BE2C (cell line): ENCODE results near the gene FOXL1.

Experiments
- DNase-seq: peaks from one replicate; pipeline ENCODE4 v3.0.0-alpha.2; 2020
- H3K27me3 ChIP-seq: fragments of 250-450 bp; sonication (Bioruptor Pico); 2 replicates; pipeline ENCODE4 v1.5.1; 2020; ENCODE audit warnings: mild to moderate bottlenecking
- H3K36me3 ChIP-seq: fragments of 250-450 bp; sonication (Bioruptor Pico); 2 replicates; pipeline ENCODE4 v1.5.1; 2020; ENCODE audit warnings: mild to moderate bottlenecking
- H3K4me1 ChIP-seq: fragments of 250-450 bp; sonication (Bioruptor Pico); 2 replicates; pipeline ENCODE4 v1.5.1; 2020
- H3K4me3 ChIP-seq: 2 replicates; pipeline ENCODE4 v1.5.1; 2011; ENCODE audit warnings: low read depth, low read length
- H3K9me3 ChIP-seq: fragments of 250-450 bp; sonication (Bioruptor Pico); 2 replicates; pipeline ENCODE4 v1.5.1; 2020
- TF ChIP-seq, protein P1 (sequence below): IDR thresholded peaks from 2 replicates; pipeline ENCODE4 v1.5.1; 2012; ENCODE audit warnings: mild to moderate bottlenecking, low read depth, low read length

The FOXL1 gene

DNA sequence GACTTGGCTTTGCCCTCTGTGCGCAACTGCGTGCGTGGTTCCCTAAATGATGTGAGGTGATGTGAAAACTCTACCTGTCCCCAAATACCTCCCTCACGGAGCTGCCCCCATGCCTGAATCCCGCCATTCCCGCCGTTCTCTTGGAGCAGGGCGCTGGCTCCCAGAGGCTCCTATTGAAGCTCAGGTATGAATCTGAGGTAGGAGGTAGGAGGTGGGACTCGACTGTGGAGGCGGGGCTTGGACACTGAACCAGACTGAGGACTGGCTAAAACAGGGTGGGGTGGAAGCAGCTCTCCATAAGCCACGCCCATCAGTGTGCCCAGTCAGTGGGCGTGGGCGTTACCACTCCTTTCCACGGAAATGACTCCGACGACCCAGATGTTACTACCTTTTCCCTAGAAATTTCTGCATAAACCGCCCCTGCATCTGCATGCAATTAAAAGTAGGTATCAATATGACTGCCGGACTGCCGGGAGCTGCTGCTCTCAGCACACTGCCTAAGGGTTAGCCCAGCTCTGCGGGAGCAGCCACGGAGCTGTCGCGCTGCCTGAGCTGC is 41.0 kb downstream of the FOXL1 start:
- TF ChIP-seq, protein P1, sequence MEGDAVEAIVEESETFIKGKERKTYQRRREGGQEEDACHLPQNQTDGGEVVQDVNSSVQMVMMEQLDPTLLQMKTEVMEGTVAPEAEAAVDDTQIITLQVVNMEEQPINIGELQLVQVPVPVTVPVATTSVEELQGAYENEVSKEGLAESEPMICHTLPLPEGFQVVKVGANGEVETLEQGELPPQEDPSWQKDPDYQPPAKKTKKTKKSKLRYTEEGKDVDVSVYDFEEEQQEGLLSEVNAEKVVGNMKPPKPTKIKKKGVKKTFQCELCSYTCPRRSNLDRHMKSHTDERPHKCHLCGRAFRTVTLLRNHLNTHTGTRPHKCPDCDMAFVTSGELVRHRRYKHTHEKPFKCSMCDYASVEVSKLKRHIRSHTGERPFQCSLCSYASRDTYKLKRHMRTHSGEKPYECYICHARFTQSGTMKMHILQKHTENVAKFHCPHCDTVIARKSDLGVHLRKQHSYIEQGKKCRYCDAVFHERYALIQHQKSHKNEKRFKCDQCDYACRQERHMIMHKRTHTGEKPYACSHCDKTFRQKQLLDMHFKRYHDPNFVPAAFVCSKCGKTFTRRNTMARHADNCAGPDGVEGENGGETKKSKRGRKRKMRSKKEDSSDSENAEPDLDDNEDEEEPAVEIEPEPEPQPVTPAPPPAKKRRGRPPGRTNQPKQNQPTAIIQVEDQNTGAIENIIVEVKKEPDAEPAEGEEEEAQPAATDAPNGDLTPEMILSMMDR: no peak
- H3K36me3 ChIP-seq: no peaks in the 10 kb centered on the region
- H3K9me3 ChIP-seq: no peaks in the 10 kb centered on the region
- H3K27me3 ChIP-seq: no peaks in the 10 kb centered on the region
- no peak for DNase-seq
- no peak overlapping the region for H3K4me3 ChIP-seq
- H3K4me1 ChIP-seq: no peaks in the 10 kb centered on the region

DNA sequence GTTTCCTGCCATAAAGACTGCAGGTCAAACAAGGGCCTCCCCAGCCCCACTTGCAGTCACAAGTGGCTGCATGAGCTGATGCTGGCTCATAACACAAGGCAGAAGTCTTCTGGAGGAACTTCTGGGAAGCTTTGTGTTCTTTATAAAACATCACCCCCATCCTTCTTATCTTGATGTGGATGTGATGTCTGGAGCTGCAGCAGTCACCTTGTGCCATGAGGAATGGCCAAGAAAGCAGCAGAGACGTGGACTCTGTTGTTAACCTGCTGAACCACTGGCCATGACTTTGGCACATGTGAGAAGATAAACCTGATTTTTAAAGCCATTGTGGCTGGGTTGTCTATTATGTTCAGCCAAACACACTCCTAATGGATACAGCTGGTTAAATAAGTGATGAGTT is 41.8 kb downstream of the FOXL1 start:
- DNase-seq: no peak
- Histone ChIP-seq H3K4me1 (peaks cover 2% of the 10 kb centered on the region; the same call in 1 of the 2 replicates), H3K9me3 (no peaks in the 10 kb centered on the region), H3K27me3 (no peaks in the 10 kb centered on the region), H3K36me3 (no peaks in the 10 kb centered on the region), H3K4me3 (no peak overlapping the region)
- TF ChIP-seq, protein P1: no peak

DNA sequence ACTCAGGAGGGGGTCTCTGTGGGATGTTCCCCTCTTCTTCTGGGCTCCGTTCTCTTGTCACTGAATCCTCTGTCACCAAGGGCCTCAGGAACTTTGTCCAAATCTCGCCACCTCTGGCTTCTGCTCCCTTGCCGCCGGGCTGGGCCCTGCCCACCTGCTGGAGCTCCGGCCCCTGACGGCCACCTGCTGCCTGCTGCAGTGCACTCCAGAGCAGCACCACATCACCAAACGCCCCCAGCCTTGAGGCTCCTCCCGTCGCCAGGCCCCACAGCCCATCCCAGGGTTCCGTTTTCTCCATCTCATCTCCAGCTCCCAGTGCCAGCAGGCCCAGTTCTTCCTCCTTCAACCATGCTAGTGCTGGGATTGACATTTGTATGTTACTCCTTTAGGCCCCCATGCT is 43.6 kb downstream of the FOXL1 start:
- Histone ChIP-seq H3K27me3 (no peaks in the 10 kb centered on the region), H3K36me3 (no peaks in the 10 kb centered on the region), H3K4me3 (no peak overlapping the region), H3K9me3 (no peaks in the 10 kb centered on the region), H3K4me1 (peaks cover 2% of the 10 kb centered on the region; the same call in 1 of the 2 replicates)
- TF ChIP-seq, protein P1: no peak
- DNase-seq: no peak

DNA sequence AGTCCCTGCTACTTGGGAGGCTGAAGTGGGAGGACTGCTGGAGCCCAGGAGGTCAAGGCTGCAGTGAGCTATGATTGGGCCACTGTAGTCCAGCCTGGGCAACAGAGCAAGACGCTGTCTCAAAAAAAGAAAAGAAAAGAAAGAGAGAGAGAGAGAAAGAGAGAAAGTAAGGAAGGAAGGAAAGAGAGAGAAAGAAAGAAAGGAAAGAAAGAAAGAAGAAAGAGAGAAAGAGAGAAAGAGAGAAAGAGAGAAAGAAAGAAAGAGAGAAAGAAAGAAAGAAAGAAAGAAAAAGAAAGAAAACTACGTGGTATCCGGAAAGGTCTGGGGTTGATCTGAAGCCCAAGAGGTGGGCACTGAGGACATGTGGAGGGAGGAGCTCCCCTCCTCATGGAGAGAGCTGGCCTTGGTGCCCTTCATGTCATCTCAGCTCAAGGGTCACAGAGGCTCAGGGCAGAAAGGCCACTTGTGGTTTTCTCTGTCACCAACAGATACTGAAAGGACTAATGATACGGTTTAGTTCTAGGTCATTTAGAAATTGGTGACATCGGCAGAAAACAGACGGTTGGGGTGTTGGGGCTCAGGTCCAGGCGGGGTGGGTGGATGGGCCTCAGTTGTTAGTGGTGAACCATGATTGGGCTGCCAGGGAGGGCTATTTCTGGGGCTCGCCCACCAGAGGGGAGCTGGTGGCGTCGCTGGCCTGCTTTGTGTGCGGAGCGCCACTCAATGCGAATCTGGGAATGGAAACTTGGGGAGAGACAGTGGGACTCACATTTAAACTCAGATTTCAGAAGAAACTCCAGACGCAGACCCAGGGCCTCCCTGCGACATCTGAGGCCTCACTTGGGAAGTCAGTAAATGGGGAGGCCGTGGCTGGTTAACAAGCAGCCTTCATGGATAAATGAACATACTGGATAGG is 44.6 kb downstream of the FOXL1 start:
- Histone ChIP-seq H3K27me3 (no peaks in the 10 kb centered on the region), H3K36me3 (no peaks in the 10 kb centered on the region), H3K9me3 (no peaks in the 10 kb centered on the region), H3K4me3 (no peak overlapping the region), H3K4me1 (peaks cover 2% of the 10 kb centered on the region; the same call in 1 of the 2 replicates)
- TF ChIP-seq, protein P1: no peak
- DNase-seq: no peak

DNA sequence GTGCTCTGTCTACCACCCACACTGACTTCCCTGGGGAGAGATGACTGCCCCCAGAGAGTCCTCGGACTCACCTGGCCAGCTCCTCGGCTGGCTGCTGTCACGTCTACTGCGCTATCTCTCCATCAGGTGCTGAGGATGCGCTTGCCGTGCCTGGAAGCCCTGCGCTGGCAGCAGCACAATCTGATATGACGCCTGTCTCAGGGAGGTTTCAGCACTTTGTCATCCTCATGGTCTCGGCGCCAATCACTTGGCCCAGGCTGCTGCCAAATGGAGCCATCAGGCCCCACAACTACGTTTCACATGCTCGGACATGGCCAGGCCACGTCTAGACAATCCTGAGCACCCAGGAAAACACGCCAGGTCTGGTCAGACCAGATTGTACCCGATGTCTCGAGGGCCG is 46.7 kb downstream of the FOXL1 start:
- Histone ChIP-seq H3K36me3 (no peaks in the 10 kb centered on the region), H3K4me1 (peaks cover 2% of the 10 kb centered on the region; the same call in 1 of the 2 replicates), H3K4me3 (no peak overlapping the region), H3K27me3 (no peaks in the 10 kb centered on the region), H3K9me3 (no peaks in the 10 kb centered on the region)
- TF ChIP-seq, protein P1: no peak
- peak; percentile 43 for DNase-seq

DNA sequence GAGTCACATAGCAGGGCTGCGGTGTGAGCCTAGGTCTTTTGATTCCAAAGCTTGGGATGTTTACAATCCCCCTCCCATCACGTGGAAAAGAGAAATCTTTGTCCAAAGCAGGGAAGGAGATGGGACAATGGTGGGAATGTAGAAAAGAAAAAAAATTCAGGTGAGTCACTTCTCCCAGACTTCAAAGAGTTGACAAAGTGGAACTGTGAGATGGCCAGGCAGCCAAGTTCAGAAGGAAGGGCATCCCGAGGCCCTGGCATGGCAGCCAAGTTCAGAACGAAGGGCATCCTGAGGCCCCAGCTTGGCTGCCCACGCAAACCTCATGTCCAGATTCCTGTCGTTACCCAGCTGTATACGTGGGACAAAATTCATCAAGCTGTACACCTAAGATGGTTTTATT is 47.5 kb downstream of the FOXL1 start:
- Histone ChIP-seq H3K27me3 (no peaks in the 10 kb centered on the region), H3K9me3 (no peaks in the 10 kb centered on the region), H3K36me3 (no peaks in the 10 kb centered on the region), H3K4me3 (no peak overlapping the region), H3K4me1 (peaks cover 2% of the 10 kb centered on the region; the same call in 1 of the 2 replicates)
- TF ChIP-seq, protein P1: no peak
- DNase-seq: no peak
